Heart left ventricle (tissue), 16 donors: ENCODE data around the gene SLC9A3. TPM values are rescaled to one million over a fixed set of nuclear protein-coding genes. Genes with fewer than 3 reads are reported as not detected.
A peak's percentile ranks its signal among the peaks of the same experiment; 100 is the strongest.

Experiments
- ATAC-seq, 4 donors: fragments of 200-7000 bp; cut with Tn5 transposase; one replicate each; pipeline ENCODE4 v1.9.1; 2020 to 2022; ENCODE audit warnings: moderate library complexity in 4 of 4, mild to moderate bottlenecking in 3 of 4, moderate number of reproducible peaks in 1 of 4
- DNase-seq, 5 donors: peaks; one replicate each; pipeline ENCODE4 v3.0.0-alpha.2; 2020
- H3K27ac ChIP-seq, 12 donors: fragments of 200-600 bp; sonication (generic) in 4 of 12; one replicate each; pipeline versions ENCODE4 v1.5.0 to v1.8.0; 2016 to 2022; ENCODE audit warnings: mild to moderate bottlenecking in 2 of 12
- H3K27me3 ChIP-seq, 9 donors: fragments of 200-600 bp; sonication (generic) in 2 of 9; one replicate each; pipeline versions ENCODE4 v1.5.1 to v1.8.0; 2016 to 2022; ENCODE audit warnings: mild to moderate bottlenecking in 3 of 9
- H3K36me3 ChIP-seq, 9 donors: fragments of 200-600 bp; sonication (generic) in 2 of 9; one replicate each; pipeline versions ENCODE4 v1.5.0 to v1.8.0; 2018 to 2022; ENCODE audit warnings: mild to moderate bottlenecking in 2 of 9
- H3K4me1 ChIP-seq, 12 donors: fragments of 200-600 bp; sonication (generic) in 4 of 12; one replicate each; pipeline versions ENCODE4 v1.5.0 to v1.8.0; 2016 to 2022; ENCODE audit warnings: mild to moderate bottlenecking in 3 of 12
- H3K4me3 ChIP-seq, 12 donors: fragments of 200-600 bp; sonication (generic) in 4 of 12; one replicate each; pipeline versions ENCODE4 v1.5.0 to v1.8.0; 2017 to 2022; ENCODE audit warnings: mild to moderate bottlenecking in 9 of 12, moderate library complexity in 4 of 12
- H3K9me3 ChIP-seq, 12 donors: fragments of 200-600 bp; sonication (generic) in 4 of 12; one replicate each; pipeline versions ENCODE4 v1.5.0 to v1.8.0; 2016 to 2022; ENCODE audit warnings: mild to moderate bottlenecking in 1 of 12
- CTCF ChIP-seq, 12 donors: fragments of 200-600 bp; sonication (generic) in 4 of 12; IDR thresholded peaks; one replicate each; pipeline versions ENCODE4 v1.5.0 to v1.8.0; 2018 to 2022; ENCODE audit warnings: antibody characterized with exemption in 12 of 12, mild to moderate bottlenecking in 5 of 12
- POLR2A ChIP-seq, 2 donors: fragments of 450-650 bp; IDR thresholded peaks; one replicate each; pipeline ENCODE4 v1.6.1; 2017; ENCODE audit warnings: antibody characterized with exemption in 2 of 2, mild to moderate bottlenecking in 2 of 2, moderate library complexity in 2 of 2
- WGBS, 4 donors: extraction: QIAGEN DNeasy Blood & Tissue Kit in 2 of 4; methylation state at CpG; one replicate each; pipeline versions ENCODE4 v1.1.5 to v1.1.7; 2013 to 2018; 5-methylcytosine and 5-hydroxymethylcytosine counted together
- intact Hi-C, 10 donors: fragments of 100-400 bp; cut with DNase I; formaldehyde crosslinking; loops; one replicate each; pipeline versions ENCODE4 v1.11.1 to v1.14.2; 2022
- polyA plus RNA-seq, 2 donors: library from polyadenylated mRNA; stranded (reverse); fragments of 200-250 nt; gene quantifications; one replicate each; pipeline ENCODE4 v1.2.3, GENCODE V29; 2013
- total RNA-seq, 9 donors: library from RNA; depleted of rRNA in 2 of 9; stranded (reverse); fragments of >200 nt in 2 of 9; fragmentation: NEBNext Ultra II Directional in 3 of 9; extraction: Animal tissue kit (Norgen Biotek cat#: 25700) in 3 of 9; gene quantifications; one replicate each; pipeline versions ENCODE4 v1.1.0 to v1.2.4, GENCODE V29; 2016 to 2023
- donor health status: ischemic (EF 13 %, LVEDD 7.1; RV severe dilation, severe dysfunction).
- donor health status: healthy with polysubstance abuse.
- donor health status: DM: no; HTN: yes; CAD: no.
- donor health status: DM: no; HTN: no; CAD: no.
- donor health status: ischemic (EF 25% LVEDD 6.9; RV normal size, moderate dysfunction).
- donor health status: ischemic (EF 25% LVEDD 5.7; RV mildly dilated, moderate dysfunction).
- donor health status: healthy.
- donor health status: DM: yes; HTN: yes; CAD: no.
- donor health status: ischemic (EF 35%, LVEDD 5.7; RV mildly dilated, moderate dysfunction).
- donor health status: nonischemic (EF 11% LVEDD 7.7; RV severe dilation, severe dysfunction).
- donor health status: DM: yes; HTN: yes; CAD: no.
- donor health status: PGD.
- donor health status: ischemic (EF 29% LVEDD 5.4; RV normal size, mild dysfunction).
- donor health status: nonischemic (EF 23%, LVEDD 6.1; RV moderate dilation, normal function).

The SLC9A3 gene
- total and polyA plus RNA-seq, 11 donors = 0.50 to 3.8 (median 1.0) TPM

DNA sequence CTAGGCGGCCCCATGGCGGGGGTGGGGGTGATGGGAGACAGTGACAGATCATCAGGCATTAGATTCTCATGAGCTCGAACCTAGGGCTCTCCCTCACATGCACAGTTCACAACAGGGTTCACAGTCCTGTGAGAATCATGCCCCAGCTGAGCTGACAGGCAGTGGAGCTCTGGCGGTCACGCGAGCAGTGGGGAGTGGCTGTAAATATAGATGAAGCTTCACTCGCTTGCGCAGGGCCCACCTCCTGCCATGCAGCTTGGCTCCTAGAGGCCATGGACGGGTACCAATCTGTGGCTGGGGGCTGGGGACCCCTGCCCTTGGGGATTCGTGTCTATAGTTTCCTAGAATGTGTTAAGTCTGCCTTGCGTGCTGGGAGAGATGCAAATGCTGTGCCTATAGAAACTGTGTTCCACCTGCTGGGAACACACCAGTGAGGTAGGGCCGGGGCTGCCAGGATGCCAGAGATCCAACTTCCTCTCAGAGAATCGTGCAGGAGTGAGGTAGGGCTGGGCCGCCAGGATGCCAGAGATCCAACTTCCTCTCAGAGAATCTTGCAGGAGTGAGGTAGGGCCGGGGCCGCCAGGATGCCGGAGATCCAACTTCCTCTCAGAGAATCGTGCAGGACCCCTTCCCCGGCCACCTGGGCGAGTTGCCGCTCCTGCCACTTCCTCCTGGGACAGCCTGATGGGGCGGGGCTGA lies 95.3 kb downstream of the SLC9A3 start:
- DNase-seq (peak in 1 of 5 donors; percentile 45), ATAC-seq (no peak)
- WGBS, 4 donors = 81 to 84% (median 82%) methylated on average over 6 to 22 of the region's 22 CpGs
- Histone ChIP-seq H3K4me1 (peaks cover 0 to 5% (median 0%) of the 10 kb centered on the region in 12 donors), H3K9me3 (no peaks in the 10 kb centered on the region), H3K4me3 (no peak overlapping the region), H3K27ac (no peak overlapping the region), H3K27me3 (peaks cover 0 to 10% (median 0%) of the 10 kb centered on the region in 9 donors), H3K36me3 (no peaks in the 10 kb centered on the region)
- no peak for TF ChIP-seq POLR2A (IDR thresholded peaks at IDR 0.05)
- intact Hi-C loops = no loop called here

DNA sequence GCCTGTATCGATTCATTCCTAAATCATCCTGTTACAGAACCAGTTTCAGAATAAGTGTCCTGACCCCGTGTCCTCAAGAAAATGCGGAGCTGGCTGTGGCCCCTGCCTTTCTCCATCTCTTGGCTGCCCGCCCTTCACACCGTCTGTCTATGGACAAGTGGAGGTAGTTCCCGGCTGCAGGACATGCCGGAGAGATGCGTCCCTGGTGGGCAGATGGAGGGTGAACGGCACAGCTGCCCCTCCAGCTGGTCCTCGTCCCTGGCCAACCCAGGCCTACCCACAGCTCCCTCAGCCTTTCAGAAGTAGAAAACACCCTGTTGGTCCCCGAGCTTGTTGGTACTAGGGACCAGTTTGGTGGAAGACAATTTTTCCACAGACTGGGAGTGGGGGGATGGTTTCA lies 96.0 kb downstream of the SLC9A3 start:
- H3K36me3 ChIP-seq = no peaks in the 10 kb centered on the region
- no peak overlapping the region for H3K27ac ChIP-seq
- WGBS, 4 donors = 90 to 93% (median 91%) methylated on average over 11 of the region's 11 CpGs
- peaks cover 0 to 7% (median 0%) of the 10 kb centered on the region in 9 donors for H3K27me3 ChIP-seq
- no peak for TF ChIP-seq POLR2A (IDR thresholded peaks at IDR 0.05)
- no peak for TF ChIP-seq CTCF (IDR thresholded peaks at IDR 0.05)
- ATAC-seq (no peak), DNase-seq (peak in 1 of 5 donors; percentile 33)
- intact Hi-C loops = no loop called here
- peaks cover 0 to 5% (median 0%) of the 10 kb centered on the region in 12 donors for H3K4me1 ChIP-seq
- H3K9me3 ChIP-seq = no peaks in the 10 kb centered on the region
- H3K4me3 ChIP-seq = no peak overlapping the region

- DNase-seq (peak in 1 of 5 donors; percentile 51), ATAC-seq (no peak)
- intact Hi-C loops = no loop called here
- H3K4me3 ChIP-seq = no peak overlapping the region
- H3K27me3 ChIP-seq = peaks cover 0 to 5% (median 0%) of the 10 kb centered on the region in 9 donors
- no peaks in the 10 kb centered on the region for H3K9me3 ChIP-seq
- H3K4me1 ChIP-seq = peaks cover 0 to 5% (median 0%) of the 10 kb centered on the region in 12 donors
- no peaks in the 10 kb centered on the region for H3K36me3 ChIP-seq
- no peak for TF ChIP-seq POLR2A (IDR thresholded peaks at IDR 0.05)
- no peak for TF ChIP-seq CTCF (IDR thresholded peaks at IDR 0.05)
- no peak overlapping the region for H3K27ac ChIP-seq
- WGBS, 4 donors = 84 to 90% (median 88%) methylated on average over 35 to 39 of the region's 39 CpGs
Measured at GRCh38 chr5:427415-428087, 96.7 kb downstream of the SLC9A3 start.

DNA sequence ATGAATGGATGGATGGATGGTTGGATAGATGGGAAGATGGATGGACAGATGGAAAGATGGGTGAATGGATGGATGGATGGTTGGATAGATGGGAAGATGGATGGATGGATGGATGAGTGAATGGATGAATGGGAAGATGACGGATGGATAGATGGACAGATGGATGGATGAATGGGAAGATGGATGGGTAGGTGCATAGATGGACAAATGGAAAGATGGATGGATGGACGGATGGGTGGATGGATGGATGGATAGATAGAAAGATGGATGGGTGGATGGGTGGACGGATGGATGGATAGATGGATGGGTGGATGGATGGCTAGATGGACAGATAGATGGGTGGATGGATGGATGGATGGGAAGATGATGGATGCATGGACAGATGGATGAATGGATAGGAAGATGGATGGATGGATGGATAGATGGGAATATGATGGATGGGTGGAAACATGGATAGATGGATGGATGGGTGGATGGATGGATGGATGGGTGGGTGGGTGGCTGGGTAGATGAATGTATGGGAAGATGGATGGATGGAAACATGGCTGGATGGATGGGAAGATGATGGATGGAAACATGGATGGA lies 97.8 kb downstream of the SLC9A3 start:
- WGBS, 4 donors = 76 to 90% (median 83%) methylated on average over 3 of the region's 3 CpGs
- DNase-seq (no peak), ATAC-seq (no peak)
- no peaks in the 10 kb centered on the region for H3K36me3 ChIP-seq
- H3K4me3 ChIP-seq = no peak overlapping the region
- no peaks in the 10 kb centered on the region for H3K9me3 ChIP-seq
- peaks cover 0 to 5% (median 0%) of the 10 kb centered on the region in 12 donors for H3K4me1 ChIP-seq
- H3K27ac ChIP-seq = no peak overlapping the region
- TF ChIP-seq CTCF (IDR thresholded peaks at IDR 0.05) = no peak
- TF ChIP-seq POLR2A (IDR thresholded peaks at IDR 0.05) = no peak
- intact Hi-C loops = no loop called here
- H3K27me3 ChIP-seq = peaks cover 0 to 5% (median 0%) of the 10 kb centered on the region in 9 donors
